Retinal pigment epithelial cell (primary cell): ENCODE measurements around the gene FUT7.

Source experiments
- DNase-seq: peaks from one replicate; pipeline ENCODE4 v3.0.0-alpha.2; 2010; ENCODE audit warnings: low read depth
- H3K4me3 ChIP-seq: 2 replicates; pipeline ENCODE4 v1.5.1; 2011; ENCODE audit warnings: mild to moderate bottlenecking, low read length, control low read depth, moderate library complexity
- CTCF ChIP-seq: conservative IDR thresholded peaks from 2 replicates; pipeline ENCODE4 v1.5.1; 2011; ENCODE audit warnings: low read depth, low read length, control low read depth, inconsistent platforms

Gene FUT7

GRCh38 chr9:137041124-137041523 lies 9.2 kb upstream of the FUT7 start:
- DNase-seq, result no peak
- H3K4me3 ChIP-seq, result no peak overlapping the region
- TF ChIP-seq CTCF, result no peak

GRCh38 chr9:137040568-137040967 lies 8.7 kb upstream of the FUT7 start:
- no peak for TF ChIP-seq CTCF
- DNase-seq, result no peak
- no peak overlapping the region for H3K4me3 ChIP-seq

- no peak overlapping the region for H3K4me3 ChIP-seq
- TF ChIP-seq CTCF, result no peak
- no peak for DNase-seq
These were observed 7.9 kb upstream of the FUT7 start for GRCh38 chr9:137039611-137040366.

GRCh38 chr9:137038916-137039315 lies 7.0 kb upstream of the FUT7 start:
- TF ChIP-seq CTCF, result no peak
- no peak for DNase-seq
- H3K4me3 ChIP-seq, result no peak overlapping the region

GRCh38 chr9:137037483-137037882 lies 5.6 kb upstream of the FUT7 start:
- no peak overlapping the region for H3K4me3 ChIP-seq
- DNase-seq, result no peak
- no peak for TF ChIP-seq CTCF

GRCh38 chr9:137037035-137037434 lies 5.1 kb upstream of the FUT7 start:
- TF ChIP-seq CTCF, result no peak
- no peak for DNase-seq
- H3K4me3 ChIP-seq, result no peak overlapping the region

- no peak for DNase-seq
- no peak overlapping the region for H3K4me3 ChIP-seq
- no peak for TF ChIP-seq CTCF
These were observed 4.0 kb upstream of the FUT7 start for GRCh38 chr9:137035937-137036336.
